HFFc6 (cell line): ENCODE data around the gene GRAMD1B. TPM values are rescaled to one million over a fixed set of nuclear protein-coding genes. Genes with fewer than 3 reads are reported as not detected.

Experiments
- DNase-seq: peaks from one replicate; pipeline ENCODE4 v3.0.0-alpha.2; 2018
- H3K27ac Mint-ChIP-seq: 2 replicates; pipeline ENCODE4 v1.8.0; 2020; ENCODE audit warnings: mild to moderate bottlenecking, mixed read lengths
- H3K27me3 Mint-ChIP-seq: 2 replicates; pipeline ENCODE4 v1.8.0; 2021; ENCODE audit warnings: mild to moderate bottlenecking, moderate library complexity, mixed read lengths; ENCODE audit not compliant: insufficient read depth
- H3K36me3 Mint-ChIP-seq: 2 replicates; pipeline ENCODE4 v1.8.0; 2021; ENCODE audit warnings: low read depth, mixed read lengths
- H3K4me1 Mint-ChIP-seq: 2 replicates; pipeline ENCODE4 v1.8.0; 2020; ENCODE audit warnings: low read depth, mixed read lengths
- H3K4me3 Mint-ChIP-seq: 2 replicates; pipeline ENCODE4 v1.8.0; 2020; ENCODE audit warnings: mild to moderate bottlenecking, moderate library complexity, mixed read lengths
- H3K9me3 Mint-ChIP-seq: 2 replicates; pipeline ENCODE4 v1.8.0; 2020; ENCODE audit warnings: mild to moderate bottlenecking, mixed read lengths
- CTCF ChIP-seq: fragments of 200-600 bp; sonication (generic); IDR thresholded peaks from 2 replicates; pipeline ENCODE4 v1.5.0; 2021; ENCODE audit warnings: antibody characterized with exemption, mild to moderate bottlenecking
- total RNA-seq, 6 experiments: library from RNA; stranded (reverse); fragmentation: NEBNext Ultra II Directional; extraction: Animal tissue kit (Norgen Biotek cat#: 25700); gene quantifications; 2 replicates in 1 of 6; 3 replicates in 5 of 6; pipeline ENCODE4 v1.2.3, GENCODE V29; 2021

The GRAMD1B gene
- total RNA-seq, 6 experiments from 2014 or later = 46.1 to 54.5 (median 51.3) TPM

- Mint-ChIP-seq H3K27ac (peak overlapping the region; percentile 94), H3K36me3 (peaks cover 10% of the 10 kb centered on the region), H3K4me1 (peaks cover 83% of the 10 kb centered on the region), H3K27me3 (peaks cover 5% of the 10 kb centered on the region), H3K4me3 (peak overlapping the region; percentile 60; the same call in 1 of the 2 replicates), H3K9me3 (no peaks in the 10 kb centered on the region)
- no peak for DNase-seq
- TF ChIP-seq CTCF = no peak
Measured at GRCh38 chr11:123544631-123545375, 114.7 kb downstream of the GRAMD1B start.

GRCh38 chr11:123545726-123546270 lies 115.7 kb downstream of the GRAMD1B start:
- no peaks in the 10 kb centered on the region for H3K9me3 Mint-ChIP-seq
- H3K4me1 Mint-ChIP-seq = peaks cover 93% of the 10 kb centered on the region
- peaks cover 10% of the 10 kb centered on the region for H3K36me3 Mint-ChIP-seq
- TF ChIP-seq CTCF = no peak; the same call in 1 of the 2 replicates
- peaks cover 5% of the 10 kb centered on the region for H3K27me3 Mint-ChIP-seq
- peak overlapping the region; percentile 65 for H3K4me3 Mint-ChIP-seq
- peak overlapping the region; percentile 94 for H3K27ac Mint-ChIP-seq
- no peak for DNase-seq

- Mint-ChIP-seq H3K4me3 (peak overlapping the region; percentile 65), H3K9me3 (no peaks in the 10 kb centered on the region), H3K27me3 (peaks cover 5% of the 10 kb centered on the region), H3K27ac (peak overlapping the region; percentile 94), H3K4me1 (peaks cover 94% of the 10 kb centered on the region), H3K36me3 (peaks cover 10% of the 10 kb centered on the region)
- peak; percentile 93 for DNase-seq
- TF ChIP-seq CTCF = no peak; the same call in none of the 2 replicates
Measured at GRCh38 chr11:123546515-123546914, 116.4 kb downstream of the GRAMD1B start.

GRCh38 chr11:123547180-123547579 lies 117.1 kb downstream of the GRAMD1B start:
- no peak for TF ChIP-seq CTCF
- Mint-ChIP-seq H3K4me1 (peaks cover 87% of the 10 kb centered on the region), H3K9me3 (no peaks in the 10 kb centered on the region), H3K4me3 (no peak overlapping the region), H3K36me3 (peaks cover 6% of the 10 kb centered on the region), H3K27me3 (peaks cover 4% of the 10 kb centered on the region), H3K27ac (peak overlapping the region; percentile 94)
- no peak for DNase-seq

GRCh38 chr11:123548774-123549173 lies 118.7 kb downstream of the GRAMD1B start:
- no peak for TF ChIP-seq CTCF
- H3K27me3 Mint-ChIP-seq = peaks cover 1% of the 10 kb centered on the region; the same call in 1 of the 2 replicates
- H3K36me3 Mint-ChIP-seq = 0 out of 2 replicates have a peak, but pooled peaks cover 4% of the 10 kb centered on the region
- no peak for DNase-seq
- H3K27ac Mint-ChIP-seq = peak overlapping the region; percentile 57
- no peaks in the 10 kb centered on the region for H3K9me3 Mint-ChIP-seq
- H3K4me3 Mint-ChIP-seq = no peak overlapping the region
- H3K4me1 Mint-ChIP-seq = peaks cover 71% of the 10 kb centered on the region
